ENCODE measurements around the gene PHTF2.
A peak's percentile ranks its signal among the peaks of the same experiment; 100 is the strongest.

PHTF2 gene

DNA sequence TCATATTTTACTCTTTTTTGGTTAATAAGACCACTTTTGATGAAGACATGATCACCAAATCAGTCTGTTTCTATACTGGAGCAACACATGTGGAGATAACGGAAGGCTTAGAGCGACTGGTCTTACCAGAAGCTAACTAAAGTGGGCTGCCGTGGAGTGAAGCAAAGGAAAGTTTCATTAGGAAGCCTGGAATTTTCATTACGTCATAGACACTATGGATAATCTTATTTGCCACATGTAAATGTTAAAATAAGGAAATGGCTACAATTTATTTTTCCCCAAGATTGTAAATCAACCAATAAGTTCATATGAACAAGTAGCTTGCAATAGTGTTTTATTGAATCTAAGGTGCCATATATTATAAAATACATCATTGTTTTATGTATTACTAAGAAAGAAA, 185.4 kb downstream of the PHTF2 start:
- TF ChIP-seq, protein P1, sequence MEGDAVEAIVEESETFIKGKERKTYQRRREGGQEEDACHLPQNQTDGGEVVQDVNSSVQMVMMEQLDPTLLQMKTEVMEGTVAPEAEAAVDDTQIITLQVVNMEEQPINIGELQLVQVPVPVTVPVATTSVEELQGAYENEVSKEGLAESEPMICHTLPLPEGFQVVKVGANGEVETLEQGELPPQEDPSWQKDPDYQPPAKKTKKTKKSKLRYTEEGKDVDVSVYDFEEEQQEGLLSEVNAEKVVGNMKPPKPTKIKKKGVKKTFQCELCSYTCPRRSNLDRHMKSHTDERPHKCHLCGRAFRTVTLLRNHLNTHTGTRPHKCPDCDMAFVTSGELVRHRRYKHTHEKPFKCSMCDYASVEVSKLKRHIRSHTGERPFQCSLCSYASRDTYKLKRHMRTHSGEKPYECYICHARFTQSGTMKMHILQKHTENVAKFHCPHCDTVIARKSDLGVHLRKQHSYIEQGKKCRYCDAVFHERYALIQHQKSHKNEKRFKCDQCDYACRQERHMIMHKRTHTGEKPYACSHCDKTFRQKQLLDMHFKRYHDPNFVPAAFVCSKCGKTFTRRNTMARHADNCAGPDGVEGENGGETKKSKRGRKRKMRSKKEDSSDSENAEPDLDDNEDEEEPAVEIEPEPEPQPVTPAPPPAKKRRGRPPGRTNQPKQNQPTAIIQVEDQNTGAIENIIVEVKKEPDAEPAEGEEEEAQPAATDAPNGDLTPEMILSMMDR (IDR thresholded peaks at IDR 0.05; ENCODE audit: low read depth, low read length) = no peak
- TF ChIP-seq MYC (IDR thresholded peaks at IDR 0.05; ENCODE audit: low read depth, low read length) = no peak
- TF ChIP-seq, protein P2, sequence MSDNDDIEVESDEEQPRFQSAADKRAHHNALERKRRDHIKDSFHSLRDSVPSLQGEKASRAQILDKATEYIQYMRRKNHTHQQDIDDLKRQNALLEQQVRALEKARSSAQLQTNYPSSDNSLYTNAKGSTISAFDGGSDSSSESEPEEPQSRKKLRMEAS (IDR thresholded peaks at IDR 0.05; ENCODE audit: low read depth, low read length) = no peak
- no peak for TF ChIP-seq POLR2A (IDR thresholded peaks at IDR 0.05; ENCODE audit: extremely low read depth, insufficient read length)
- no peak overlapping the region for H3K4me3 ChIP-seq (ENCODE audit: low read depth, low read length)
- no peak for DNase-seq (ENCODE audit: low read depth)

- TF ChIP-seq, protein P2 (IDR thresholded peaks at IDR 0.05; ENCODE audit: low read depth, low read length) = no peak
- TF ChIP-seq MYC (IDR thresholded peaks at IDR 0.05; ENCODE audit: low read depth, low read length) = no peak
- no peak for TF ChIP-seq POLR2A (IDR thresholded peaks at IDR 0.05; ENCODE audit: extremely low read depth, insufficient read length)
- TF ChIP-seq, protein P1 (IDR thresholded peaks at IDR 0.05; ENCODE audit: low read depth, low read length) = no peak
- no peak for DNase-seq (ENCODE audit: low read depth)
- no peak overlapping the region for H3K4me3 ChIP-seq (ENCODE audit: low read depth, low read length)
Observed at GRCh38 chr7:77985232-77985973, 186.8 kb downstream of the PHTF2 start.

- DNase-seq (ENCODE audit: low read depth) = no peak
- no peak overlapping the region for H3K4me3 ChIP-seq (ENCODE audit: low read depth, low read length)
- TF ChIP-seq POLR2A (IDR thresholded peaks at IDR 0.05; ENCODE audit: extremely low read depth, insufficient read length) = no peak
- TF ChIP-seq, protein P1 (IDR thresholded peaks at IDR 0.05; ENCODE audit: low read depth, low read length) = no peak
- no peak for TF ChIP-seq MYC (IDR thresholded peaks at IDR 0.05; ENCODE audit: low read depth, low read length)
- TF ChIP-seq, protein P2 (IDR thresholded peaks at IDR 0.05; ENCODE audit: low read depth, low read length) = no peak
Observed at GRCh38 chr7:77985974-77986339, 187.4 kb downstream of the PHTF2 start.

GRCh38 chr7:77989981-77990566, 191.5 kb downstream of the PHTF2 start:
- no peak overlapping the region for H3K4me3 ChIP-seq (ENCODE audit: low read depth, low read length)
- peak; percentile 68 for DNase-seq (ENCODE audit: low read depth)
- TF ChIP-seq MYC (IDR thresholded peaks at IDR 0.05; ENCODE audit: low read depth, low read length) = no peak
- TF ChIP-seq, protein P1 (IDR thresholded peaks at IDR 0.05; ENCODE audit: low read depth, low read length) = peak; percentile 60
- TF ChIP-seq, protein P2 (IDR thresholded peaks at IDR 0.05; ENCODE audit: low read depth, low read length) = no peak
- TF ChIP-seq POLR2A (IDR thresholded peaks at IDR 0.05; ENCODE audit: extremely low read depth, insufficient read length) = no peak

GRCh38 chr7:77991656-77992055, 193.1 kb downstream of the PHTF2 start:
- TF ChIP-seq POLR2A (IDR thresholded peaks at IDR 0.05; ENCODE audit: extremely low read depth, insufficient read length) (no peak), MYC (IDR thresholded peaks at IDR 0.05; ENCODE audit: low read depth, low read length) (no peak)
- TF ChIP-seq, protein P2 (IDR thresholded peaks at IDR 0.05; ENCODE audit: low read depth, low read length) = no peak
- TF ChIP-seq, protein P1 (IDR thresholded peaks at IDR 0.05; ENCODE audit: low read depth, low read length) = no peak

More at GRCh38 chr7:77991656-77992055, 193.1 kb downstream of the PHTF2 start:
- DNase-seq (ENCODE audit: low read depth) = no peak
- no peak overlapping the region for H3K4me3 ChIP-seq (ENCODE audit: low read depth, low read length)

Data from NB4 (cell line).